ENCODE measurements around the gene ANKRD44.
"Not testable (repeated sequence)": the region's sequence is repeated elsewhere in the genome, so short reads cannot be mapped to it uniquely, and the experiment has no call there.

ANKRD44 gene

DNA sequence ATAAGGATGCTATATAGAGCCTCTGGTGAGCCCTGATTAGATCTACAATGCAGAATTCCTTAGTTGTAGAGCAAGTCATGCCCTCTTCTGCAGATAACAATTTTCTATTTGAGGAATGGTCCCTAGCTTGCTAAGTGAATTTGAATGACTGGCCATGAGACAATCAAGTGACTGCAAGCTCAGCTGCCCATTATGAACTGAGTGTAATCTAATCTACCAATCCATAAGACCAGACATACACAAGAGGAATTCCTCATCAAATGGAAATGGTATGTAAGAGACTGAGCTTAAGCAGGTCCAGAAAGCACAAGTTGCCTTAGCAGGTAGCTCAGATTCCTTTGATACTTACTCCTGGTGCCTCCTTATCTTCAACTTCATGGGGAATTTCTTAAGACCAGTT is 4.8 kb upstream of the ANKRD44 start:
- DNase-seq (ENCODE audit: low read depth) = no peak

DNA sequence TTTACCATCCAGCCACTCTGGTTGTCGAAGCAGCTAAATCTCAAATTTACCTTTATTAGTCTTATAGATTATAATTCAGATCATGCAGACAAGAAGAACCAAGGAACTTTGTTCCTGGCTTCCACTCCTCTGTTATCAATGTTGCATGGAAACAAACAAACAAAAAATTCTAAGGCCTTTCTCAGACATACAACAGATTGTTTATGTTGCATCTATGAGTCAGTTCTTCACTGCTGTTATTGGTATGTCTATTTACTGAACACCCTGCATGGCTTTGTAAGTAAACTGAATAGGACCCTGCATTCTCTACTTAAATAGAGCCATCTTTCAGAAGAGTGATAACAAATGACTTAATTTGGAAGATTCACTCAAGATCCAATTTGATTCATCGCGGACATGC is 1.6 kb upstream of the ANKRD44 start:
- DNase-seq (ENCODE audit: low read depth) = no peak

DNA sequence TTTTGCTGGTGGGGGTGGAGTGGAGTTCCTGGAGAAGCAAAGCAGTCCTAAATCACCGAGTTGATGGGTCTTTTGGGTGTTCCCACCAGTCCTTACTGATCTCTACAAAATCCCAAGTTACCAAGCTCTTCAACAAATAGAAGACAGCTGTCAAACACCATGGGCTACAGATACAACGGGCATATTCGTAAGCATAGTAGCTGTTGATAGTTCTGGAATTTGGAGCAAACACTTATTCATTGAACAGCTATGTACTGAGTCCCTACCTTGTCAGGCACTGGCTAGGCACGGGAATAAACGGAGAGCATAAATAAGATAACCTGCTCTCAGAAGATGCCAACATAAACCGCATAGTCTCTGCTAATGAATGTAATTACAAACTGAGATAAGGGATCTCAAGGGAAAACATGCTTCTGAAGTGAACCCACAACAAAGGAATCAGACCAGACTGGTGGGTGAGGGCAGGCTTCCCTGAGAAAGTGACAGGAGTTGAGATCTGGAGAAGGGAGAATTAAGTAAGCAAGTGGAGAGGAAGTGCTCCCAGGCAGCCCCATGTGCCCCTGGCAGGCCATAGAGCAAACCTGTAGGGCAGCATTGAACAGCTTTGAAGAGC is 947 bp upstream of the ANKRD44 start:
- DNase-seq (ENCODE audit: low read depth) = no peak

DNA sequence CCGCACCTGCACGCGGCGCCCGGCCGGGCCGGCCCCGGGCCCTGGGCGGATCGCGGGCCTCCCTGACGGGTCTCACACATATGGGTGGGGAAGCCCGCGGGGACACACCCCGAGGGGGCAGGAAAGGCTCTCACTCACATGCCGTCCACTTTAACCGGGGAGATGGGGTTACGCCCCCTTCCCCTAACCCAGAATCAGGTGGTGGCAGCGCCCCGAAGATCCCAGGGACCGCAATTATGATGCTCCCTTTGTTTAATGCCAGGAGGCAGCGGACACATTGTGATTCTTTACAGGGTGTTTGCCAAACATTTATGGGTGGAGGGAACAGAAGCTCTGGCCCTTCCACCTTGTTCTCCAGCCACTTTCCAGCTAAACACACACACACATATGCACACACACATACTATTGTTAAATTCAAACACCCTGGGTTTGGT is 424 bp upstream of the ANKRD44 start:
- DNase-seq (ENCODE audit: low read depth) = no peak

DNA sequence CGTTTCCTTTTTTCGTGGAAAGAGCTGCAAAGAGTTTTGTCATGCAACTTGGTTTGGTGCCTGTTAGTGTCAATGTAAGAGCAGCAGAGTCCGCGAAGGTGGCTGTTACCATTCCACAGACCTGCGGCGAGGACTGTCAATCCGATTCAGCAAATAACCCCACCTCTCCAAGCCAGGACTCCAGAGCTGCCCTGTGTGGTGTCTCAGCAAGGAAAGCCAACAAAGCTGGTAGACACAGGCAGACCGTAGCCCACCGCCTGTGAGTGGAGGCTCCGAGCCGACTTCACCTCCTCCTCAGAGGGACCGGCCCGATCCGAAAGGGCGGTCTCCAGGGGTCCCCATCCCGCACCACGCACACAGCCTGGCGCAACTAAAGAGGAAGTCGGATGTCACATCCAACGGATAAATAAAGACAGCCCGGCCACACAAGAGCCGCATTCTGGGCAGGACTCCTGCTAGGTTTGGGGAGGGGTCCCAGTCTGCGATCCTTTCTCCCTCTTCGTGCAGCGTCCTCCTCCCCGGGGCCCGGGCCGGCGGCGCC is 819 bp downstream of the ANKRD44 start:
- DNase-seq (ENCODE audit: low read depth) = peak; percentile 30

DNA sequence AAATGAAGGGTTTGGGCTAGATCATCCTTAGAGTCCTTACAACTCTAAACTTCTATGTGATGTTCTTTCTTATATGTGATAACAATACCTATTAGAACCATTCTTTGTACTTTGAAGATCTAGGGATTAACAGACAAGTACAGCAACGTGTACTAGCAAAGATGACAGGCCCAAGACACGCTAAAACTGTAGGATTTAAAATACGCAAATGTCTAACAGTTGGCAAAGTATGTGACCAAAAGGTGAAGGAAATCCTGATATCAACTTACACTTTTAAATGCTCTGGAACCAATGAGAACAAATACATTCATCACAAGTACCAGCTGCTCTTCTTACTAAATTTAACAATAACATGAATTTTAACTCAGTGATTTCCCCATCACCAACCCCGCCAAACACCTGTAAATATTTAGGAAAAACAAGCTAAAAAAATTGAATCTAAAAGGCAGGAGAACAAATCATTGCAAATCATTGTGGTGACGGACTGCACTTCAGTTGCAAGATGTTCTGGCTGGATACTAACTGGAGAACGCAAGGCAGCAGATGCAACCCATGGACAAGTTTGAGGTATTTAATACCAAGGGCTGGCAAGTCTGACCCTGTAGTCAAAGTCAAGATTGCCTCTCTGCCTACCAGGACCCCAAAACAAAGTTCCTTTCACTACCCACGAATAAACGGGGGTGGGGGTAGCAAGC is 1.4 kb downstream of the ANKRD44 start:
- no peak for DNase-seq (ENCODE audit: low read depth)

DNA sequence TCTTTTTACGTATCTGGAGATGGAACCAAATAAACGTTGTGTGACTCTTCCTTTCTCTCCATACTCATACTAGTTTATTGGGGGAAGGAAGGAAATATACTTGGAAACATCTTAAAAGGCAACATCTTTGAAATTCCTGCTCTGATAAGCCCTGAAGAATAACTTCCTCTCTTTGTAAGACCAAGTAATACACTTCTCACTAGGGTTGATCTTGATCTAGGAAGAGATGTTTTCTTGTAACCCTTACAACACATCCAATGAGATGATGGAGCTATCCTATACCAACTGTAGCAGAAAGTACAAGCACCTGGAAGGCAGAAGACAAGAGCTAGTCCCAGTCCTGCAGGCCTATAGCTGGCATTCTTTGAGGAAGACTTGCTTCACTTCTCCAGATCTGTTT is 2.0 kb downstream of the ANKRD44 start:
- DNase-seq (ENCODE audit: low read depth) = no peak

DNA sequence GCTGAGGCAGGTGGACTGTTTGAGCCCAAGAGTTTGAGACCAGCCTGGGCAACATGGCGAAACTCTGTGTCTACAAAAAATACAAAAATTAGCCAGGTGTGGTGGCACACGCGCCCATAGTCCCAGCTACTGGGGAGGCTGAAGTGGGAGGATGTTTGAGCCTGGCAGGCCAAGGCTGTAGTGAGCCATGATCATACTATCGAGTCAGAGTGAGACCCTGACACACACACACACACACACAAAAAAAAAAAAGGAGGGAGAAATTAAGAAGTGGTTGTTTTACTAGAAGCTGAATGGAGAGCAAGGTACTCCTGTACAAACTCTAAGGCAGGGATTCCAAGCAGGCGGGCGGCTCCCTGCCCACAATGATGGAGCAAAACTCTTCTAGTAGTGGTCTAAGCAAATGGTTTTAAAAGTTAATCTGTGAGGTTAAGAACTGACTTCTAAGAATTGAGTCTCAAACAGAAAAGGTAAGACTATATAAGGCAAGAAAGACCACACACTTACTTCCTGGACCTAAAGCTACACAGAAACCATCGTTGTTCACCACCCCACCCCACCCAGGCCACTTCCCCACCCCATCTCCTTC is 2.6 kb downstream of the ANKRD44 start:
- DNase-seq (ENCODE audit: low read depth) = no peak

DNA sequence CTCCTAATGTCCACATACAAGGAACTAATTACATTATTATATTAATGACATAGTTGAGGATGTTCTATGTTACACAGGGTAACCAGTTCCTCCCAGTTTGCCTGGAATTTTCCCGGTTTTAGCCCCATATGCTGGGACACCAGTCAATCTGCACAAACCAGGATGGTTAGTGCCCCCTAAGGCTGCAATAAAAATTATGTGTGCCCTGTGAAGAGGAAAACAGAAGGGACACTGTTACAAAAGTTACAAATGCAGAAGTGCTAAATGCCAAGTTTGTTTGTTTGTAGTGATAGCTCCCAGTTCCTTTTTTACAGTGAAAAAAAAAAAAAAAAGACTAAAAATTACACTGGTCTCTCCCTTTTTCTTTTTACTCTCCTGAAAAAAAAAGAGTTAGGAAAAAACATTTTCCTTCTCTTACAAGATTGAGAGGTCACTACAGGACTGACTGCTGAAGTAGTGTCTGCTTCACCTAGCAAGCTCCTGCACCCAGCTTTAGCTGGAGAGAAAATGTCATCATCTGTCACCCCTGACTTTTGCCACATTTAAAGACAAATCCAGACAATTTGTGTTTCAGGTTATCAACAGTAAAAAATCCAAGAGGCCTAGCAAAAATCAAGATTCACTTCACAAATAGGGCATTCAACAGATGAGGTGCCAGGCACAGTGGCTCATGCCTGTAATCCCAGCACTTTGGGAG is 3.2 kb downstream of the ANKRD44 start:
- no peak for DNase-seq (ENCODE audit: low read depth)

DNA sequence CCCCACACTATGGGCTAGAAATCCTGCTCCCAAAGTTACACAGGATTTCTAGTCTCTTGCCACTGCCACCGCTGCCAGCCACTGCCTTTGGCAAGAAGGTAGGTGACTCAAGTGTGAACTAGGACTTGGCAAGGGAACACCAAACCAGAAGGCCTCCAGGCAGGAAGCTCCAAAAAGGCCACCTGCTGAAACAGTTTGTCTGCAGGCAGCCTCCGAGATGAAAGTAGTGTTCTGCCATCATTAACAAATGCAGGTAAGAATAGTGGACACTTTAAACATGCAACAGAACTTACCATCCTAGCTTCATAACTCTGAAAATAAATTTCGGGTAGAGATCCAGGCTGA is 3.9 kb downstream of the ANKRD44 start:
- no peak for DNase-seq (ENCODE audit: low read depth)

DNA sequence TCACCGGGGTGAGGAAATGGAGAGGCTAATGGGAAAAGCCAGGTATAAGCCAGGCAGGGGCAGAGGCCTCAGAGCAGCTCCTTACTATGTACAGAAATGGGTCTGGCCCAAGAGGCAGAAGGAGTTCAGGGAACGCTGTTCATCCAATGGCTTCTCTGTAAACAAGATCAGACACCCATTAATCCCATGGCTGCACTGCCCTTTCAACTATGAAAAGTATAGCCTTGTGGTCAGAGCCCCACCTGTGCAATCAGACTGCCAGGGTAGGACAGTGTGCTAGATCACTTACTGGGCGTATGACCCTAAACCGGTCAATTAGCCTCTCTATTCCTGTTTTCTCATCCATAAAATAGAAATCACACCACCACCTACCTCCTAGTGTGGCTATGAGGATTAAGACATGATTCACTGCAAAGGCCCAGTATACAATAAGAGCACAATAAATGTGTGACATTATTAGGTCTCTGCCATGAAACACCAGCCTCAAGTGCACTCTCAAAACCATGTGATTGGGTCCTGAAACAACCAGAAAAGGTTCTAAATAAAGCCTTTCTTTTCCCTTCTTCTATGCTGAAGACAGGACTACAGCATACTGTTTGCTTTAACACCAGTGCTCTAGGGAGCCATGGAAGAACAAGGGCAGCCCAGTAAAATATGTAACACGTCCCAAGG is 4.4 kb downstream of the ANKRD44 start:
- no peak for DNase-seq (ENCODE audit: low read depth)

DNA sequence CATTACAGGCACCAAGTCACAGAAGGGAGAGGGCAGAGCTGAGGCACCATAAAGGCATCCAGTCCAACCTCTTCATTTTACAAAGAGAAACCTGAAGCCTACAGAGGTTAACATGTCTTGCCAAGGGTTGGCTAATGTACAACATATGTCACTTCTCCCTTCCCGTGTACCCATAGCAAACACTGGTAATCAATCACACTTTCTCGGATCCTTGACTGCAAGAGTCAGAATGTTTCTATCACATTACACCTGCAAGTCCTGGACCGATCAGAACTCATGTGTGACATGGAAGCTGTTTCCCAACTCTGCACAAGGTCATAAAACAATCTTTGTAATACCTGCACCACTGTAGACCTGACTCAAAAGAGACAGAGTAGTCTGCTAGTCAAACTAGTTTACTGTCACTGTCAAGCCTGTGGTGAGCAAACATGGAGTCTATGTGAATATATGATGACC is 6.0 kb downstream of the ANKRD44 start:
- no peak for DNase-seq (ENCODE audit: low read depth)

DNA sequence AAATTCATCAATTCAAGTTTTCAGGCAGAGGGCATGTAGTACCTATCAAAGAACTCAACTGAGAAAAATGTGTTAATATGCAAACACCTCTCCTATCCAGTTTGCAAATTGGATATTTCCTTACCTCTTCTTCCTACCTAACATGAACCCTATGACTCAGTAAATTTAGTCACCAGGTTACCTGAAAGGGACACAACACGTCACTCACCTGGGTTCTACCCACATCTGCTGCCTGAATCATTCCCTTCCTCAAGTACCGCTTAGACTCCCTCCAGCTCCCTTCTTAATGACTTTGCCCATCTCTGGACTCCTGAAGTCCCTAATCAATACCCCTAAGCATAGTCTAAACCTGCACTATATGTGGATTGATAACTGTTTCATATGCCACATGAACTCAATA is 10.4 kb downstream of the ANKRD44 start:
- no peak for DNase-seq (ENCODE audit: low read depth)

DNA sequence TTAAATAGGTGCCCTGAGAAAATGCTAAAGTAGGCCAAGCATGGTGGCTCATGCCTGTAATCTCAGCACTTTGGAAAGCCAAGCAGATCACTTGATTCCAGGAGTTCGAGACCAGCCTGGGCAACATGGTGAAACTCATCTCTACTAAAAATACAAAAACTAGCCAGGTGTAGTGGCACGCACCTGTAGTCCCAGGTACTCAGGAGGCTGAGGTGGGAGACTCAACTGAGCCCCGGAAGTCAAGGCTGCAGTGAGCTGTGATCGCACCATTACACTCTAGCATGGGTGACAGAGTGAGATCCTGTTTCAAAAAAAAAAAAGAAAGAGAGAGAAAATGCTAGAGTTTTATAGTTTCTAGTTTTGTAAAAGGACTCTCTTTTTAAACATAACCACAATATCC is 12.0 kb downstream of the ANKRD44 start:
- no peak for DNase-seq (ENCODE audit: low read depth)

DNA sequence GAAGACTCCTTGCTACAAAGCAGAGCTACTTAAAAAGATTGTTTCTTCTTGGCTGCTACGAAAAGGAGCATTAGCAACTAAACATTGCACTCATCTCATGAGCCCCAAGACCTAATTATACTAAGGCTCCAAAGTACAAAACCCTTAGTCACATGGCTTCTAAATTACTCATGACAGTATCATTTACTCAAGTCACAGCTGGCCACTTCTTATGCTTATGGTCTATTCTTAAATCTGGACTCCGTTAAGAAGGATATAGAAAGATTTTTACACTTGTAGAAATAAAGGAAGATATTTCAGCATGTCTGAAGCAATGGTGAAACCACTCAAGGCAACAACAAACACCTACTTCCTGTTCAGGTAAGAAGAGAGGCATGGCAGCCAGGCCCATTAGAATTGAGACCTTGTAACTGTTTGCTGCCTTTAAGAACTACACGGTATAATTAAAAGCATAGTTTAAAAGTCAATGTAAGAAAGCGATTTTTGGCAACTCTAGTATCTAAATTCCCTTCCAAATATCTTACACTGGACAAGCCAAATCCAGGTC is 12.7 kb downstream of the ANKRD44 start:
- DNase-seq (ENCODE audit: low read depth) = no peak

DNA sequence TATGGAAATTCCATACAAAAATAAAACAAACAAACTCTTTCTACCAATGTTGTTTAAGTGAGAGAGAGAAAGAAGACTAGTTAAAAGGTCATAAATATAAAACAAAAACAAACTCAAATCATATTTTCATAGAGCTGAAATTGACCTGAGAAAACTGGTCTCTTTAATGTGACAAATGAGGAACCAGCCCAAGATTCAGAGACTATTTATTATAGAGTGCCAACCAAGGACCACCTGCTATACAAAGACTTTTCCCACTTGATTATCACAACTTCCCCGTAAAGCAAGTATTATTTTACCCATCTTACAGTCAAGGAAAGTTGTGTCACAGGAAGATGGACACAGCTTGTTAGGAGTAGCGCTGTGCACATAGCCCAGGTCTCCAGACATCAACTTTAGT is 13.3 kb downstream of the ANKRD44 start:
- DNase-seq (ENCODE audit: low read depth) = no peak

DNA sequence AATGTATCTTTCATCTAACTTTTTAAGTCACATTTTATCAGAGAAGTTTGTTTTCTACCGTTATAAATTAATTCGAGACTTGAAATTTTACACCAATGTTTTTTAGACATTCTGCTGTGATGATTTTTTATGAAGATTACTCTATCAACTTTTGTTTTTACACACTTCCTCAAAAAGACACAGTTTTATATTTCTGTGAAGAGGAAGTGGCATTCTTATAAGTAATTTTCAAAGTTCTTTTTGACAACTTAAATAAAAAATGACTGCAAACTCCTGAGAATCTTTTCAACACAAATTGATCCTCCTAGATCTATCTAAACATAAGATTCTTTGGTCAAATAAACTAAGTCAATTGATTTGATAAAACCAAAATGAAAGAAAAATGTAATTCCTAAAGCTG is 13.7 kb downstream of the ANKRD44 start:
- DNase-seq (ENCODE audit: low read depth) = no peak

DNA sequence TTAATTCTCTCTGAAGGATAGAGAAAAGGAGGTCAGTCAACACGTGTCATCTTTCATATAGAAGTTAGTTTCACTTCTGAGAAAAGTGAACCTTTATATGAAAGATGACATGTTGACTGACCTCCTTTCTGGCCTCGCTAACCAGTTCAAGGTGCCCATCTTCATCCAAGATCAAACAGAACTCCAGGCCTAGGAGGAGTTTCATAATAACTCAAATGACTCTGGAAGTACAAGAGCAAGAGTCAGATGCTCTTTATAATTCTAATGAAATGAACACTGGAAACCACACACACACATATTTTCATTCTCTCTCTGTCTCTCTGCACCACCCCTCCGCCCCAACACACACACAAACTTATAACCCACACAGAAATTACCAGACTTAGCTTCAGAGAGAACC is 16.3 kb downstream of the ANKRD44 start:
- DNase-seq (ENCODE audit: low read depth) = no peak

DNA sequence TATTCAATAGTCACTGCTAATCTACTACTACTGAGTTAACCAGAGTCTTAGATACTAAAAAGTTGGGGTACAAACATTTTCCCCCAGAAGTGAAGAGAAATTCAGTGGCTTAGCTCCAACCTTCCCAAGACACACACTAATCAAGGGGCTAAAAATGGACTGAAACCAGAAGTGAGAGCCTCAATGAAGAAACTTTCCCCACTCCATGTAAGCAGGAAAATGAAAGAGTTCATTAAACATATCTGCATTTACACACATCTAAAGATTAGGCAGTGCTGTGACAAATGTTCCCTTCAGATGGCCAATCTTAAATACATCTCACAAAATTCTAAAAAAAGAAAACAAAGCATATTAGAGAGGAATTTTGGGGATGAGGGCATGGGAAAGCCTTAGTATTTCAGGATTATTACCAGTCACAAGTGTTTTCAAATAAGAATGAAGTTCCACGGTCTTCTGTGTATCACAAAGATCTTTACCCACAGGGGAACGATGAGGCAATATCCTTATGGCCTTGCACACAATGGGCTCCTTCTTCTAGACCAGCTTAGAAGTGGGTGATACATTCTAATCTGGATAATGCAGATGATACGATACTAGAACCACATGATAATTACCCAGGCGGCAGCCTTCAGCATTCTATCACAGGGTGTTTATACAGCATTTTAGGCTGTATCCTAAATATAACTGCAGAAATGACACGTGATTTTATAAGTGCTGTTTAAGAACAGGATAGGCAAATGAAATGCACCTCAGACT is 17.1 kb downstream of the ANKRD44 start:
- no peak for DNase-seq (ENCODE audit: low read depth)

DNA sequence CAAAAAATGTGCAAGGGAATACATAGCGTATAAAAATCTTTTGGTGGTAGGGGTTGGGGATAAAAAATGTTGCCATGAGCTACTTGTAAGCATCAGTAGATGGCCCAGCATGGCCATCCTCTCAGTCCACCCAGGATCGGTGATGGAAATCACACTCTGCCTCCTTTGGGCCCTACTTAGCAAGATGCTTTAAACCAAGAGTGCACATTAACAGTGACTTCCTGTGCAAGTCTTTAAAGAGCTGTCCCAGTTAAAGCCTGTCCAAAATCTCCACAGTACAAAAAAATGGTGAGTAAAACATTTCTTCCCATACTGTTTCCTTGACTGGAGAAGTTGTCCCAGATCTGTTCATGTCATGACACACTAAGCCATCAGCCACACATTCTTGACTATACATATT is 18.0 kb downstream of the ANKRD44 start:
- DNase-seq (ENCODE audit: low read depth) = no peak

DNA sequence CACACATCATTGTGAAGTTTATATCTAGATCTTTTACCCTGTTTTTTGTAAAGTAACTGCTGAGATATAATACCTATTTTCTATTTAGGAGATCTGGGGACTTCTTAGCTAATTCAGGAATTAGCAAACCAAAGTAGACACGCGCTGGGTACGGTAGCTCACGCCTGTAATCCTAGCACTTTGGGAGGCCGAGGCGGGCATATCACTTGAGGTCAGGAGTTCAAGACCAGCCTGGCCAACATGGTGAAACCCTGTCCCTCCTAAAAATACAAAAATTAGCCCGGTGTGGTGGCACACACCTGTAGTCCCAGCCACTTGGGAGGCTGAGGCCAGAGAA is 23.0 kb downstream of the ANKRD44 start:
- DNase-seq (ENCODE audit: low read depth) = not testable (repeated sequence)

All from stimulated activated CD8-positive, alpha-beta memory T cell treated with anti-CD3 and anti-CD28 coated beads, Interleukin-12 subunit alpha, Interleukin-12 subunit beta, amount 100 ng/mL, for 1 hour (primary cell).